Endothelial cell (in vitro differentiated cells): ENCODE results near the gene UBTD1. TPM values are rescaled to one million over a fixed set of nuclear protein-coding genes. Genes with fewer than 3 reads are reported as not detected.

Experiments used
- DNase-seq: peaks from one replicate; pipeline ENCODE4 v3.0.0; 2021; ENCODE audit warnings: low spot score
- H3K27ac Mint-ChIP-seq: one replicate; pipeline ENCODE4 v1.8.0; 2021; ENCODE audit warnings: mixed read lengths, inconsistent platforms; ENCODE audit not compliant: unreplicated experiment
- H3K27me3 Mint-ChIP-seq: one replicate; pipeline ENCODE4 v1.8.0; 2021; ENCODE audit warnings: mild to moderate bottlenecking, moderate library complexity, mixed read lengths, inconsistent platforms; ENCODE audit not compliant: unreplicated experiment
- H3K36me3 Mint-ChIP-seq: one replicate; pipeline ENCODE4 v1.8.0; 2021; ENCODE audit warnings: mild to moderate bottlenecking, low read depth, mixed read lengths, inconsistent platforms; ENCODE audit not compliant: unreplicated experiment
- H3K4me1 Mint-ChIP-seq: one replicate; pipeline ENCODE4 v1.8.0; 2021; ENCODE audit warnings: mild to moderate bottlenecking, mixed read lengths, inconsistent platforms; ENCODE audit not compliant: unreplicated experiment
- H3K4me3 Mint-ChIP-seq: one replicate; pipeline ENCODE4 v1.8.0; 2021; ENCODE audit warnings: mild to moderate bottlenecking, mixed read lengths, inconsistent platforms; ENCODE audit not compliant: unreplicated experiment
- H3K9me3 Mint-ChIP-seq: one replicate; pipeline ENCODE4 v1.8.0; 2021; ENCODE audit warnings: mixed read lengths, inconsistent platforms; ENCODE audit not compliant: unreplicated experiment
- CTCF ChIP-seq: fragments of 200-600 bp; sonication (generic); IDR thresholded peaks from one replicate; pipeline ENCODE4 v1.5.0; 2021; ENCODE audit warnings: antibody characterized with exemption; ENCODE audit not compliant: unreplicated experiment
- total RNA-seq: library from RNA; stranded (reverse); fragmentation: NEBNext Ultra II Directional; extraction: Animal tissue kit (Norgen Biotek cat#: 25700); gene quantifications from one replicate; pipeline ENCODE4 v1.2.1, GENCODE V29; 2021; ENCODE audit not compliant: unreplicated experiment

UBTD1 gene
- total RNA-seq, 1 donor from 2014 or later = 78.0 TPM

- no peak for DNase-seq
- Mint-ChIP-seq H3K27me3 (peaks cover 9% of the 10 kb centered on the region), H3K27ac (peak overlapping the region; percentile 26)
Measured at GRCh38 chr10:97597778-97598177, 99.1 kb downstream of the UBTD1 start.

GRCh38 chr10:97598407-97599271 lies 99.9 kb downstream of the UBTD1 start:
- H3K9me3 Mint-ChIP-seq = no peaks in the 10 kb centered on the region
- TF ChIP-seq CTCF = no peak
- H3K27me3 Mint-ChIP-seq = peaks cover 9% of the 10 kb centered on the region
- H3K4me1 Mint-ChIP-seq = peaks cover 7% of the 10 kb centered on the region
- H3K36me3 Mint-ChIP-seq = no peaks in the 10 kb centered on the region
- no peak for DNase-seq
- H3K27ac Mint-ChIP-seq = peak overlapping the region; percentile 58
- no peak overlapping the region for H3K4me3 Mint-ChIP-seq

More at GRCh38 chr10:97597778-97598177, 99.1 kb downstream of the UBTD1 start:
- TF ChIP-seq CTCF = no peak
- H3K4me1 Mint-ChIP-seq = peaks cover 7% of the 10 kb centered on the region
- no peaks in the 10 kb centered on the region for H3K36me3 Mint-ChIP-seq
- no peaks in the 10 kb centered on the region for H3K9me3 Mint-ChIP-seq
- no peak overlapping the region for H3K4me3 Mint-ChIP-seq

- H3K36me3 Mint-ChIP-seq = no peaks in the 10 kb centered on the region
Measured at GRCh38 chr10:97599272-97599619, 100.5 kb downstream of the UBTD1 start.

GRCh38 chr10:97600616-97601015 lies 101.9 kb downstream of the UBTD1 start:
- Mint-ChIP-seq H3K4me1 (peaks cover 7% of the 10 kb centered on the region), H3K9me3 (no peaks in the 10 kb centered on the region), H3K27me3 (peaks cover 9% of the 10 kb centered on the region), H3K36me3 (no peaks in the 10 kb centered on the region), H3K4me3 (no peak overlapping the region), H3K27ac (no peak overlapping the region)
- TF ChIP-seq CTCF = no peak
- no peak for DNase-seq

More at GRCh38 chr10:97599272-97599619, 100.5 kb downstream of the UBTD1 start:
- H3K4me3 Mint-ChIP-seq = no peak overlapping the region
- H3K9me3 Mint-ChIP-seq = no peaks in the 10 kb centered on the region
- no peak for DNase-seq
- no peak for TF ChIP-seq CTCF
- H3K27ac Mint-ChIP-seq = no peak overlapping the region
- H3K27me3 Mint-ChIP-seq = peaks cover 9% of the 10 kb centered on the region
- peaks cover 7% of the 10 kb centered on the region for H3K4me1 Mint-ChIP-seq
